SU-DHL-6 (cell line): ENCODE data around the gene POLR2E.
A peak's percentile ranks its signal among the peaks of the same experiment; 100 is the strongest.

Experiments used
- H2AFZ ChIP-seq: fragments of 200-600 bp; sonication (generic); 2 replicates; pipeline ENCODE4 v1.6.1; 2014; ENCODE audit warnings: low read depth, mild to moderate bottlenecking, moderate library complexity, mixed read lengths, antibody characterized with exemption, low read length; ENCODE audit not compliant: severe bottlenecking
- H3F3A ChIP-seq: fragments of 200-600 bp; shearing (Covaris generic); 2 replicates; pipeline ENCODE4 v1.6.0; 2016; ENCODE audit warnings: antibody characterized with exemption, mild to moderate bottlenecking; ENCODE audit not compliant: insufficient read depth
- H3K27ac ChIP-seq: fragments of 200-600 bp; sonication (generic); 2 replicates; pipeline ENCODE4 v1.5.1; 2016; ENCODE audit warnings: low read depth, mild to moderate bottlenecking, low read length, moderate library complexity, mixed read lengths
- H3K27me3 ChIP-seq: fragments of 200-600 bp; sonication (generic), shearing (Covaris generic); 2 replicates; pipeline ENCODE4 v1.6.0; 2014; ENCODE audit warnings: mild to moderate bottlenecking, low read length
- H3K36me3 ChIP-seq: fragments of 200-600 bp; sonication (generic); 2 replicates; pipeline ENCODE4 v1.6.1; 2014; ENCODE audit warnings: mild to moderate bottlenecking, low read length, mixed read lengths
- H3K4me2 ChIP-seq: fragments of 300-600, 200-600 bp; shearing (Covaris generic), sonication (generic); 2 replicates; pipeline ENCODE4 v1.6.0; 2014; ENCODE audit warnings: low read length, low read depth, mild to moderate bottlenecking; ENCODE audit not compliant: poor library complexity, severe bottlenecking
- H3K4me3 ChIP-seq: fragments of 200-600 bp; sonication (generic); 2 replicates; pipeline ENCODE4 v1.5.1; 2014; ENCODE audit warnings: antibody characterized with exemption, low read length, mild to moderate bottlenecking, mixed read lengths; ENCODE audit not compliant: insufficient read depth, poor library complexity, severe bottlenecking
- H3K79me2 ChIP-seq: fragments of 200-600 bp; sonication (generic); 2 replicates; pipeline ENCODE4 v1.6.1; 2014; ENCODE audit warnings: mild to moderate bottlenecking, low read length, moderate library complexity; ENCODE audit not compliant: insufficient read depth
- H3K9ac ChIP-seq: fragments of 200-600 bp; sonication (generic); 2 replicates; pipeline ENCODE4 v1.7.0; 2014; ENCODE audit warnings: mild to moderate bottlenecking, low read length
- H3K9me2 ChIP-seq: fragments of 200-600 bp; sonication (generic); replicated peaks from 2 replicates; pipeline ENCODE4 v1.6.1; 2014; ENCODE audit warnings: low read length; ENCODE audit not compliant: insufficient read depth
- H3K9me3 ChIP-seq: fragments of 200-600 bp; sonication (generic); 2 replicates; pipeline ENCODE4 v1.6.1; 2014; ENCODE audit warnings: low read length, mixed read lengths; ENCODE audit not compliant: insufficient read depth
- H4K20me1 ChIP-seq: fragments of 200-600 bp; sonication (generic); 2 replicates; pipeline ENCODE4 v1.6.1; 2014; ENCODE audit warnings: low read depth, mild to moderate bottlenecking, antibody characterized with exemption, low read length, moderate library complexity, mixed read lengths
- CTCF ChIP-seq: fragments of 200-600 bp; sonication (generic); IDR thresholded peaks from one replicate; pipeline ENCODE4 v1.5.1; 2017; ENCODE audit warnings: antibody characterized with exemption, mild to moderate bottlenecking, low read length, moderate library complexity; ENCODE audit not compliant: insufficient read depth, poor library complexity, severe bottlenecking
- EZH2phosphoT487 ChIP-seq: fragments of 200-600 bp; sonication (generic), shearing (Covaris generic); conservative IDR thresholded peaks from 2 replicates; pipeline ENCODE4 v1.6.1; 2018; ENCODE audit warnings: mild to moderate bottlenecking, antibody characterized with exemption, low read length, moderate library complexity, mixed read lengths

Gene POLR2E

GRCh38 chr19:1068009-1069001 is 26.9 kb downstream of the POLR2E start:
- H3K9me2 ChIP-seq, result no peaks in the 10 kb centered on the region
- peak overlapping the region; percentile 74 for H3K4me2 ChIP-seq
- H3K79me2 ChIP-seq, result peaks cover 21% of the 10 kb centered on the region
- H3K9me3 ChIP-seq, result no peaks in the 10 kb centered on the region
- peak overlapping the region; percentile 88 for H3K4me3 ChIP-seq
- no peaks in the 10 kb centered on the region for H3K36me3 ChIP-seq
- peaks cover 40% of the 10 kb centered on the region for H3F3A ChIP-seq
- TF ChIP-seq EZH2phosphoT487 (no peak), CTCF (no peak)
- H3K27ac ChIP-seq, result peak overlapping the region; percentile 89
- no peak overlapping the region for H2AFZ ChIP-seq
- H3K9ac ChIP-seq, result peak overlapping the region; percentile 96
- H4K20me1 ChIP-seq, result no peaks in the 10 kb centered on the region
- H3K27me3 ChIP-seq, result no peaks in the 10 kb centered on the region

GRCh38 chr19:1067341-1067957 is 27.7 kb downstream of the POLR2E start:
- peak overlapping the region; percentile 89 for H3K27ac ChIP-seq

GRCh38 chr19:1066748-1067340 is 28.3 kb downstream of the POLR2E start, which contains the start of gene ARHGAP45:
TSS of gene ARHGAP45 (plus strand) at chr19:1067167. CDS start at chr19:1067406, 239 bp downstream.
- Histone ChIP-seq H3F3A (peaks cover 31% of the 10 kb centered on the region), H2AFZ (peak within 1 kb of the TSS; percentile 13), H3K9me2 (no peaks in the 10 kb centered on the region), H3K79me2 (peaks cover 21% of the 10 kb centered on the region), H3K9ac (peak within 1 kb of the TSS; percentile 96), H3K27ac (peak within 1 kb of the TSS; percentile 89), H4K20me1 (no peaks in the 10 kb centered on the region), H3K27me3 (no peaks in the 10 kb centered on the region), H3K36me3 (no peaks in the 10 kb centered on the region), H3K4me2 (peak within 1 kb of the TSS; percentile 74), H3K4me3 (peak within 1 kb of the TSS; percentile 88), H3K9me3 (no peaks in the 10 kb centered on the region)
- no peak for TF ChIP-seq EZH2phosphoT487
- no peak for TF ChIP-seq CTCF

More at GRCh38 chr19:1067341-1067957, 27.7 kb downstream of the POLR2E start:
- H3K4me3 ChIP-seq, result peak overlapping the region; percentile 88
- H2AFZ ChIP-seq, result peak overlapping the region; percentile 13
- H3K27me3 ChIP-seq, result no peaks in the 10 kb centered on the region
- peaks cover 21% of the 10 kb centered on the region for H3K79me2 ChIP-seq
- no peak for TF ChIP-seq EZH2phosphoT487
- no peak for TF ChIP-seq CTCF
- peaks cover 36% of the 10 kb centered on the region for H3F3A ChIP-seq
- no peaks in the 10 kb centered on the region for H3K9me2 ChIP-seq
- H3K36me3 ChIP-seq, result no peaks in the 10 kb centered on the region
- peak overlapping the region; percentile 74 for H3K4me2 ChIP-seq
- H3K9ac ChIP-seq, result peak overlapping the region; percentile 96
- H3K9me3 ChIP-seq, result no peaks in the 10 kb centered on the region
- no peaks in the 10 kb centered on the region for H4K20me1 ChIP-seq
